ENCODE measurements around the gene DUSP10. TPM values are rescaled to one million over a fixed set of nuclear protein-coding genes. Genes with fewer than 3 reads are reported as not detected.

Gene DUSP10
- total RNA-seq, 1 experiment from 2014 or later, result 2.0 TPM

DNA sequence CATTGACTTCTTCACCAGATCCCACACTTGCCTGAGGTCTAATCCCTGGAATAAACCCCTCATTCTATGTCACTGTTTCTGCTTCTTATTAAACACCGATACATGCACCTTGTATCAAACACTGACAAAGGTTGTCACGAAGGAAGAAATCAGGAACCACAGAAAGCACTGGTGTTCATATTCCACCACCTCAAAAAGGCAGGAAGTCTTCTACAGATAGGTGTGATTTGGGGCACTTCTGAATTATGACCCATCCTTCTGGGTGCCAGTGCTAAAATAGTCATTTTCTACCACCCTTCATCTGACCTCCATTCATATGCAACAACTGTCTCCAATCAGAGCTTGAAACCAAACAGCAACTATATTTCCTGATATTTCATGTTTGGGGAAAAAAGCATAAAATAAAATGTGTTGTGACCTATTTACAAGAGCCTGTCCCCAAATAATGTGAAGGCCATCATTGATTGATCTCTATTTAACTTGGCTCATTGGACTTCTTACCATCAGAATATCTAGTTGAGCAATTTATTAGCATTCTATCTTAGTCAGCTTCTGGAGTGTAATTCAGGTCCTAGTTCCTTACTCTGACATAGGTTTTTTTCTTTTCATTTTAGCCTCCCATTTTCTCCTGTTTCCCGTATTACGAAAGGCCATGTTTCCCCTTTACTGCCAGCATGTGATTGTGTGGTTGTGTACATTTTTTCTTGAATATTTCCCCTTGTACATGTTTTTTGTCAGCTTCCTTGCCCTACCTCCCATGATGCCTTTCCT is 43.1 kb downstream of the DUSP10 start:
- no peak for DNase-seq
- H3K9me3 Mint-ChIP-seq (ENCODE audit: unreplicated experiment), result no peaks in the 10 kb centered on the region

DNA sequence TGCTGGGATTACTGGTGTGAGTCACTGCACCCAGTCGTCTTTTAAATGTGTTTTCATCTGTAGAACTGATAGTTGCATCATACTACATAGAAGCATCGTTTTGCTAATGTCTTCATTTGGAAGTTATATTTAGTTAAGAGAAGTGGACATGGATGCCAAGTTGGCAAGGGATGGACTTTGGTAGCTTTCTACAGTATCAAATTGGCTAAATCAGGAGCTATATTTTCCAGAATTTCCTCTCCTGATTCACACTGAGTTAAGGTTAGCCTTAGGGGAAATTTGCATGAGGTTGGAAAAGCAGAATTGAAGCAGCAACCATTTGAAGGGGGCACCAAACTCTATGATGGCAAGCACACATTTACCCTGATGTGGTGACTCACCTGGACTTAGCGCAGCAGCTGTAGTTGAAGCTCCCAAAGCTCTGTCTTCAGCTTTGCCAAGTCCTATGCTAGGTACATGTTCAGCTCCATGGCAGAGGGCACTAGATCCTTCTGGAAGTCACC is 43.9 kb downstream of the DUSP10 start:
- Histone ChIP-seq H3K9me3 (no peaks in the 10 kb centered on the region), H3K27me3 (replicated peaks; ENCODE audit: control insufficient read depth, insufficient read depth, low read length) (no peaks in the 10 kb centered on the region), H3K4me3 (ENCODE audit: low read depth, low read length) (no peak overlapping the region), H3K36me3 (ENCODE audit: control insufficient read depth, insufficient read depth, low read length) (no peaks in the 10 kb centered on the region), H3K4me1 (no peaks in the 10 kb centered on the region)
- H3K36me3 Mint-ChIP-seq (ENCODE audit: insufficient read depth, unreplicated experiment), result no peaks in the 10 kb centered on the region
- intact Hi-C loops (cut with micrococcal nuclease; ENCODE audit: unreplicated experiment), result no loop called here
- TF ChIP-seq, protein P1, sequence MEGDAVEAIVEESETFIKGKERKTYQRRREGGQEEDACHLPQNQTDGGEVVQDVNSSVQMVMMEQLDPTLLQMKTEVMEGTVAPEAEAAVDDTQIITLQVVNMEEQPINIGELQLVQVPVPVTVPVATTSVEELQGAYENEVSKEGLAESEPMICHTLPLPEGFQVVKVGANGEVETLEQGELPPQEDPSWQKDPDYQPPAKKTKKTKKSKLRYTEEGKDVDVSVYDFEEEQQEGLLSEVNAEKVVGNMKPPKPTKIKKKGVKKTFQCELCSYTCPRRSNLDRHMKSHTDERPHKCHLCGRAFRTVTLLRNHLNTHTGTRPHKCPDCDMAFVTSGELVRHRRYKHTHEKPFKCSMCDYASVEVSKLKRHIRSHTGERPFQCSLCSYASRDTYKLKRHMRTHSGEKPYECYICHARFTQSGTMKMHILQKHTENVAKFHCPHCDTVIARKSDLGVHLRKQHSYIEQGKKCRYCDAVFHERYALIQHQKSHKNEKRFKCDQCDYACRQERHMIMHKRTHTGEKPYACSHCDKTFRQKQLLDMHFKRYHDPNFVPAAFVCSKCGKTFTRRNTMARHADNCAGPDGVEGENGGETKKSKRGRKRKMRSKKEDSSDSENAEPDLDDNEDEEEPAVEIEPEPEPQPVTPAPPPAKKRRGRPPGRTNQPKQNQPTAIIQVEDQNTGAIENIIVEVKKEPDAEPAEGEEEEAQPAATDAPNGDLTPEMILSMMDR (IDR thresholded peaks at IDR 0.05; ENCODE audit: insufficient read depth in 1 of 2, low read depth in 1 of 2, low read length in 1 of 2, severe bottlenecking in 1 of 2, unreplicated experiment in 1 of 2), result no peak
- no peak for DNase-seq
- H3K4me1 Mint-ChIP-seq (ENCODE audit: low read depth, unreplicated experiment), result no peaks in the 10 kb centered on the region
- H3K27ac Mint-ChIP-seq (ENCODE audit: unreplicated experiment), result no peak overlapping the region
- ChIA-PET POLR2A (no interaction called here), CTCF (no interaction called here)
- no peaks in the 10 kb centered on the region for H3K9me3 Mint-ChIP-seq (ENCODE audit: unreplicated experiment)
- H3K27me3 Mint-ChIP-seq (ENCODE audit: insufficient read depth, unreplicated experiment), result peaks cover 3% of the 10 kb centered on the region
- no TSS peak for BruUV-seq (replicated peaks)
- no peak overlapping the region for H3K4me3 Mint-ChIP-seq (ENCODE audit: unreplicated experiment)

More for the DNA sequence above, 43.1 kb downstream of the DUSP10 start:
- Histone ChIP-seq H3K4me1 (no peaks in the 10 kb centered on the region), H3K36me3 (ENCODE audit: control insufficient read depth, insufficient read depth, low read length) (no peaks in the 10 kb centered on the region), H3K9me3 (no peaks in the 10 kb centered on the region), H3K27me3 (replicated peaks; ENCODE audit: control insufficient read depth, insufficient read depth, low read length) (no peaks in the 10 kb centered on the region), H3K4me3 (ENCODE audit: low read depth, low read length) (no peak overlapping the region)
- Mint-ChIP-seq H3K27ac (ENCODE audit: unreplicated experiment) (no peak overlapping the region), H3K36me3 (ENCODE audit: insufficient read depth, unreplicated experiment) (no peaks in the 10 kb centered on the region), H3K27me3 (ENCODE audit: insufficient read depth, unreplicated experiment) (peaks cover 3% of the 10 kb centered on the region), H3K4me3 (ENCODE audit: unreplicated experiment) (no peak overlapping the region), H3K4me1 (ENCODE audit: low read depth, unreplicated experiment) (no peaks in the 10 kb centered on the region)
- ChIA-PET POLR2A (no interaction called here), CTCF (no interaction called here)
- TF ChIP-seq, protein P1 (IDR thresholded peaks at IDR 0.05; ENCODE audit: insufficient read depth in 1 of 2, low read depth in 1 of 2, low read length in 1 of 2, severe bottlenecking in 1 of 2, unreplicated experiment in 1 of 2), result no peak
- no TSS peak for BruUV-seq (replicated peaks)
- intact Hi-C loops (cut with micrococcal nuclease; ENCODE audit: unreplicated experiment), result no loop called here

DNA sequence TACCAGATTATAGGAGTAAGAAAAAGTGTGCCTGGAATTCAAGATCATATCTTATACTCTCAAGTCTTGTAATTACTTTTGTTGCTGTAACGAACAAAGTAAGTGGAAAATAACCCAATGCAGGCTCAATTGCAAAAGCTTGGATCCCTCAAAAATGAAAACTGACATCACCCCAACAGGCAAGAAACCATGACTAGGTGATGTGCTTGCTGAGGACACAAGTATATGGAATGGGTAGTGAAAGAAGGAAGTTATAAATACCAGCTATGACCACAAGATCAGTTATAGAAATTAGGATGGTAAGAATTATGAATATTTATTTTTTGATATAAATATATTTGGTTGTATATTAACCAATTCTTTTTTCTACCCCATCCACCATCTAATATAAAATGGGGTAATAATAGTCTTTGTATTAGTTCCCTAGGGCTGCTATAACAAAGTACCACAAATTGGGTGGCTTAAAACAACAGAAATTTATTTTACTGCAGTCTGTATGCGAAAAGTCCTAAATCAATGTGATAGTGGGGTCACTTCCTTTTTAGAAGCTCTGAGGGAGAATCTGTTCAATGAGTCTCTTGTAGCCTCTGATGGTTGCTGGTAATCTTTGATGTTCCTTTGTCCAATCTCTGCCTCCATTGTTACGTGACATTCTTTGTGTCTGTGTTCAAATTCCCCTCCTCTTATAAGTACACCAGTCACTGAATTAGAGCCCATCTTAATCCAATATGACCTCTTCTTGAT is 45.0 kb downstream of the DUSP10 start:
- TF ChIP-seq, protein P1 (IDR thresholded peaks at IDR 0.05; ENCODE audit: insufficient read depth in 1 of 2, low read depth in 1 of 2, low read length in 1 of 2, severe bottlenecking in 1 of 2, unreplicated experiment in 1 of 2), result no peak
- no TSS peak for BruUV-seq (replicated peaks)
- no peaks in the 10 kb centered on the region for H3K4me1 Mint-ChIP-seq (ENCODE audit: low read depth, unreplicated experiment)
- no peaks in the 10 kb centered on the region for H3K4me1 ChIP-seq
- H3K36me3 ChIP-seq (ENCODE audit: control insufficient read depth, insufficient read depth, low read length), result no peaks in the 10 kb centered on the region
- H3K9me3 ChIP-seq, result no peaks in the 10 kb centered on the region
- intact Hi-C loops (cut with micrococcal nuclease; ENCODE audit: unreplicated experiment), result no loop called here
- DNase-seq, result no peak
- H3K4me3 Mint-ChIP-seq (ENCODE audit: unreplicated experiment), result no peak overlapping the region
- H3K27ac Mint-ChIP-seq (ENCODE audit: unreplicated experiment), result no peak overlapping the region
- POLR2A ChIA-PET, result no interaction called here
- H3K36me3 Mint-ChIP-seq (ENCODE audit: insufficient read depth, unreplicated experiment), result no peaks in the 10 kb centered on the region
- H3K9me3 Mint-ChIP-seq (ENCODE audit: unreplicated experiment), result no peaks in the 10 kb centered on the region
- no peaks in the 10 kb centered on the region for H3K27me3 ChIP-seq (replicated peaks; ENCODE audit: control insufficient read depth, insufficient read depth, low read length)
- H3K4me3 ChIP-seq (ENCODE audit: low read depth, low read length), result no peak overlapping the region
- CTCF ChIA-PET, result no interaction called here
- peaks cover 3% of the 10 kb centered on the region for H3K27me3 Mint-ChIP-seq (ENCODE audit: insufficient read depth, unreplicated experiment)

Measured in Caco-2 (cell line).